ENCODE measurements around the gene TENT4B.

DNA sequence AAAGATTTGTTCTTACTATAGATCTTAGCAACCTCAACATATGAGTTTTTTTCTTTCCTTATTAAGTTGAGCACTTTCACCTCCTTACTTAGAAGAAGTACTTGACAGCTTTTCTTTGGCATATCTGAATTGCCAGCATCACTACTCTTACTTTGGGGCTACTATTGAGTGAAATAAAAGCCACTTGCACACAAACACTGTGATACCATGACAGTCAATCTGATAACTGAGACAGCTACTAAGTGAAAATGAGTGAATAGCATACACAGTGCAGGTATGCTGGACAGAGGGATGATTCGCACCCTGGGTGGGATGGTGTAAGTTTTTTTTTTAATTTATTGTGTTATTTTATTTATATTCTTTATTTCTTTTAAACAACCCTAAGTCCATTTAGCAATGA lies 13.5 kb upstream of the TENT4B start:
- TF ChIP-seq, protein P1, sequence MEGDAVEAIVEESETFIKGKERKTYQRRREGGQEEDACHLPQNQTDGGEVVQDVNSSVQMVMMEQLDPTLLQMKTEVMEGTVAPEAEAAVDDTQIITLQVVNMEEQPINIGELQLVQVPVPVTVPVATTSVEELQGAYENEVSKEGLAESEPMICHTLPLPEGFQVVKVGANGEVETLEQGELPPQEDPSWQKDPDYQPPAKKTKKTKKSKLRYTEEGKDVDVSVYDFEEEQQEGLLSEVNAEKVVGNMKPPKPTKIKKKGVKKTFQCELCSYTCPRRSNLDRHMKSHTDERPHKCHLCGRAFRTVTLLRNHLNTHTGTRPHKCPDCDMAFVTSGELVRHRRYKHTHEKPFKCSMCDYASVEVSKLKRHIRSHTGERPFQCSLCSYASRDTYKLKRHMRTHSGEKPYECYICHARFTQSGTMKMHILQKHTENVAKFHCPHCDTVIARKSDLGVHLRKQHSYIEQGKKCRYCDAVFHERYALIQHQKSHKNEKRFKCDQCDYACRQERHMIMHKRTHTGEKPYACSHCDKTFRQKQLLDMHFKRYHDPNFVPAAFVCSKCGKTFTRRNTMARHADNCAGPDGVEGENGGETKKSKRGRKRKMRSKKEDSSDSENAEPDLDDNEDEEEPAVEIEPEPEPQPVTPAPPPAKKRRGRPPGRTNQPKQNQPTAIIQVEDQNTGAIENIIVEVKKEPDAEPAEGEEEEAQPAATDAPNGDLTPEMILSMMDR (conservative IDR thresholded peaks at IDR 0.05): no peak
- TF ChIP-seq EZH2 (IDR thresholded peaks at IDR 0.05; ENCODE audit: low read depth): no peak
